GM20000 (cell line): ENCODE data around the gene DNAJB9.

Experiments used
- DNase-seq: peaks from one replicate; pipeline ENCODE4 v3.0.0; 2012; ENCODE audit warnings: low spot score
- CTCF ChIP-seq: IDR thresholded peaks from 2 replicates; pipeline ENCODE4 v1.5.1; 2012; ENCODE audit warnings: mild to moderate bottlenecking, control low read depth; ENCODE audit errors: extremely low read depth, missing control alignments

Gene DNAJB9

GRCh38 chr7:108575156-108575555 is 5.5 kb downstream of the DNAJB9 start:
- DNase-seq = no peak
- no peak for TF ChIP-seq CTCF

- no peak for DNase-seq
- no peak for TF ChIP-seq CTCF
These were observed 6.4 kb downstream of the DNAJB9 start for GRCh38 chr7:108576116-108576515.

GRCh38 chr7:108578937-108579336 is 9.3 kb downstream of the DNAJB9 start:
- DNase-seq = no peak
- TF ChIP-seq CTCF = no peak

- DNase-seq = no peak
- no peak for TF ChIP-seq CTCF
These were observed 10.6 kb downstream of the DNAJB9 start for GRCh38 chr7:108580298-108580697.

- no peak for DNase-seq
- no peak for TF ChIP-seq CTCF
These were observed 12.2 kb downstream of the DNAJB9 start for GRCh38 chr7:108581655-108582491.

GRCh38 chr7:108584211-108584610 is 14.5 kb downstream of the DNAJB9 start:
- no peak for TF ChIP-seq CTCF
- DNase-seq = no peak

GRCh38 chr7:108585843-108586242 is 16.2 kb downstream of the DNAJB9 start:
- no peak for DNase-seq
- no peak for TF ChIP-seq CTCF
